ENCODE results near the gene FOXP2. TPM values are rescaled to one million over a fixed set of nuclear protein-coding genes. Genes with fewer than 3 reads are reported as not detected.
"Not testable (repeated sequence)": the region's sequence is repeated elsewhere in the genome, so short reads cannot be mapped to it uniquely, and the experiment has no call there.

FOXP2 gene
- total RNA-seq, 6 experiments from 2014 or later = 0.02 to 0.41 (median 0.20) TPM

GRCh38 chr7:114375907-114376306 is 38.7 kb upstream of the FOXP2 start:
- Mint-ChIP-seq H3K4me1 (ENCODE audit: low read depth) (no peaks in the 10 kb centered on the region), H3K9me3 (peaks cover 14% of the 10 kb centered on the region), H3K36me3 (ENCODE audit: low read depth) (no peaks in the 10 kb centered on the region), H3K27ac (no peak overlapping the region), H3K4me3 (no peak overlapping the region), H3K27me3 (ENCODE audit: insufficient read depth) (no peaks in the 10 kb centered on the region)
- TF ChIP-seq, protein P1, sequence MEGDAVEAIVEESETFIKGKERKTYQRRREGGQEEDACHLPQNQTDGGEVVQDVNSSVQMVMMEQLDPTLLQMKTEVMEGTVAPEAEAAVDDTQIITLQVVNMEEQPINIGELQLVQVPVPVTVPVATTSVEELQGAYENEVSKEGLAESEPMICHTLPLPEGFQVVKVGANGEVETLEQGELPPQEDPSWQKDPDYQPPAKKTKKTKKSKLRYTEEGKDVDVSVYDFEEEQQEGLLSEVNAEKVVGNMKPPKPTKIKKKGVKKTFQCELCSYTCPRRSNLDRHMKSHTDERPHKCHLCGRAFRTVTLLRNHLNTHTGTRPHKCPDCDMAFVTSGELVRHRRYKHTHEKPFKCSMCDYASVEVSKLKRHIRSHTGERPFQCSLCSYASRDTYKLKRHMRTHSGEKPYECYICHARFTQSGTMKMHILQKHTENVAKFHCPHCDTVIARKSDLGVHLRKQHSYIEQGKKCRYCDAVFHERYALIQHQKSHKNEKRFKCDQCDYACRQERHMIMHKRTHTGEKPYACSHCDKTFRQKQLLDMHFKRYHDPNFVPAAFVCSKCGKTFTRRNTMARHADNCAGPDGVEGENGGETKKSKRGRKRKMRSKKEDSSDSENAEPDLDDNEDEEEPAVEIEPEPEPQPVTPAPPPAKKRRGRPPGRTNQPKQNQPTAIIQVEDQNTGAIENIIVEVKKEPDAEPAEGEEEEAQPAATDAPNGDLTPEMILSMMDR (IDR thresholded peaks at IDR 0.05) = no peak
- DNase-seq = no peak

GRCh38 chr7:114383946-114384345 is 30.7 kb upstream of the FOXP2 start:
- not testable (repeated sequence) for H3K27ac Mint-ChIP-seq; DNase-seq; H3K4me1 Mint-ChIP-seq (ENCODE audit: low read depth); H3K36me3 Mint-ChIP-seq (ENCODE audit: low read depth); H3K27me3 Mint-ChIP-seq (ENCODE audit: insufficient read depth); H3K4me3 Mint-ChIP-seq
- H3K9me3 Mint-ChIP-seq = peaks cover 26% of the 10 kb centered on the region

DNA sequence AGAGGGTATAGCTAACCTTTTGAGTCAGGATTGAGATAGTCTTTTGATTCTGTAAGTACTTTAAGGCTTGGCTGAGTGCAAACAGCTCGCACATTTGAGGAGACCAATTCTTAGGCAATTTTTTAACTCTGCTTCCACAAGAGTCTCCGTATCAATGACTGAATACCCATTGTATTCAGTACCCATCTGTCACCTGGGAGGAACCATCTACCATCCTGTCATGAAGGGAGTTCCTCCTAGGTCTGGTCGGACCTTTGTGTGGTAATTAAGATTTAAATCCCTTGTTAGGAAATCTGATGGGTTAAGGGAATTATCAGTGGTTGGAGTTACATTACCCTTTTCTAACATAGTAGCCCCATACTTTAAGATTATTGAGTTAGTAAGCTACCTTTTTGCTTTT is 30.3 kb upstream of the FOXP2 start:
- H3K27me3 Mint-ChIP-seq (ENCODE audit: insufficient read depth); H3K4me3 Mint-ChIP-seq; H3K27ac Mint-ChIP-seq; H3K4me1 Mint-ChIP-seq (ENCODE audit: low read depth); DNase-seq; H3K36me3 Mint-ChIP-seq (ENCODE audit: low read depth): not testable (repeated sequence)
- peaks cover 30% of the 10 kb centered on the region for H3K9me3 Mint-ChIP-seq

- no peak for DNase-seq
- Mint-ChIP-seq H3K9me3 (peaks cover 34% of the 10 kb centered on the region), H3K27ac (no peak overlapping the region), H3K4me1 (ENCODE audit: low read depth) (no peaks in the 10 kb centered on the region), H3K27me3 (ENCODE audit: insufficient read depth) (no peaks in the 10 kb centered on the region), H3K4me3 (no peak overlapping the region), H3K36me3 (ENCODE audit: low read depth) (no peaks in the 10 kb centered on the region)
- TF ChIP-seq, protein P1 (IDR thresholded peaks at IDR 0.05) = no peak
Observed at GRCh38 chr7:114388021-114388420, 26.6 kb upstream of the FOXP2 start.

DNA sequence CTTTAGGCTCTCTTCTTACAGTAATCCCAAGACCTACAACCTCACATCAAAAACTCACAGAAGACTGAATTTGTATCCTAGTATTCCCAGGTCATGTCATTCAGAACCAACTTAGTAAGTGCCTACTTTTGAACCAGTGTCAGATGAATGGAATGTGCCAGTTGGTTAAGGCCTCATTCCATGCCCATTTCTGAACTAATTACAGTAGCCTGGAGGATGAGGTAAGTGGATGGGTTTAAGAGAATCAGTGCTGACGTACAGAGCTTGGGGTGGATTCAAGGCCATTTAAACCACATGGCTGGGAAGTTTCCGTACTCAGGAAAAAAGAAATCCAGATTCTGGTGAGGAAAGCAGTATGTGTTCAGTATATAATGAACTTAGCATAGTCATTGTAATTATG is 21.9 kb upstream of the FOXP2 start:
- Mint-ChIP-seq H3K9me3 (peaks cover 29% of the 10 kb centered on the region), H3K27me3 (ENCODE audit: insufficient read depth) (no peaks in the 10 kb centered on the region; the same call in 1 of the 2 replicates), H3K27ac (no peak overlapping the region), H3K36me3 (ENCODE audit: low read depth) (no peaks in the 10 kb centered on the region), H3K4me1 (ENCODE audit: low read depth) (no peaks in the 10 kb centered on the region), H3K4me3 (no peak overlapping the region)
- DNase-seq = no peak
- TF ChIP-seq, protein P1 (IDR thresholded peaks at IDR 0.05) = no peak

GRCh38 chr7:114402876-114403635 is 11.6 kb upstream of the FOXP2 start:
- no peak for DNase-seq
- no peaks in the 10 kb centered on the region; the same call in 1 of the 2 replicates for H3K27me3 Mint-ChIP-seq (ENCODE audit: insufficient read depth)
- H3K4me1 Mint-ChIP-seq (ENCODE audit: low read depth) = no peaks in the 10 kb centered on the region
- no peak overlapping the region for H3K27ac Mint-ChIP-seq
- peaks cover 17% of the 10 kb centered on the region for H3K9me3 Mint-ChIP-seq
- TF ChIP-seq, protein P1 (IDR thresholded peaks at IDR 0.05) = no peak
- no peak overlapping the region for H3K4me3 Mint-ChIP-seq
- no peaks in the 10 kb centered on the region for H3K36me3 Mint-ChIP-seq (ENCODE audit: low read depth)
